NCI-H69 (cell line): ENCODE results near the gene MEF2C.

Source experiments
- DNase-seq: peaks from one replicate; lab custom pipeline; 2025; lab: John Stamatoyannopoulos, UW

The MEF2C gene

GRCh38 chr5:88888291-88888690 is 5.3 kb upstream of the MEF2C start:
- no peak for DNase-seq

- no peak for DNase-seq
These were observed 4.4 kb upstream of the MEF2C start for GRCh38 chr5:88887342-88887741.

DNA sequence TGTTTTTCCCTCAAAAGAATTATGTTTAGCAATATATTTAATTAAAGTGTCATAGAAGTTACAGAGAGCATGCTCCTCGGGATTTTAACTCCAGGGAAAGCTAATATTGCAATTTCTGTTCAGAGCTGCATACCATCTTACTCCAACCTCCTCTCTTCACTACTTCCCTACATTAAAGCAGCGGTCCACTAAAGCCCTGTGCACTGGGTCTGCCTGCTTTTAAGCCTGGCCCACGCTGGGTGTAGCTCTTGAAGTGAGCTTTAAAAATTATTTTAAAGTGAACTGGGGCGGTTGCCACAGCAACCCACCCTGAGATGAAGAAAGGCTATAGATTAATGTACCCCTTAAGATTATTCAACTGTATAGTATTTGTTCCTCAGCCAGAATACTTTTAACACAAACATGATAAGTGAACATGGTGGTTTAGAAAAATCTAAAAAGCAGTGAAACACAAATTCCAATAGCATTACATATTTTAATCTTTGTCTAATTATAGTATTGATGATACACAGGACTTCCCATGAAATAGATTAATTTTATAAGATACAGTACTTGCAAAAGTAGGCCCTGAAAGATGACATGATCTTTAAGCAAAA is 3.9 kb upstream of the MEF2C start:
- no peak for DNase-seq

GRCh38 chr5:88886252-88886651 is 3.3 kb upstream of the MEF2C start:
- DNase-seq: no peak

- no peak for DNase-seq
These were observed 2.0 kb upstream of the MEF2C start for GRCh38 chr5:88885002-88885401.

GRCh38 chr5:88884608-88884877 is 1.6 kb upstream of the MEF2C start:
- DNase-seq: peak; percentile 62

DNA sequence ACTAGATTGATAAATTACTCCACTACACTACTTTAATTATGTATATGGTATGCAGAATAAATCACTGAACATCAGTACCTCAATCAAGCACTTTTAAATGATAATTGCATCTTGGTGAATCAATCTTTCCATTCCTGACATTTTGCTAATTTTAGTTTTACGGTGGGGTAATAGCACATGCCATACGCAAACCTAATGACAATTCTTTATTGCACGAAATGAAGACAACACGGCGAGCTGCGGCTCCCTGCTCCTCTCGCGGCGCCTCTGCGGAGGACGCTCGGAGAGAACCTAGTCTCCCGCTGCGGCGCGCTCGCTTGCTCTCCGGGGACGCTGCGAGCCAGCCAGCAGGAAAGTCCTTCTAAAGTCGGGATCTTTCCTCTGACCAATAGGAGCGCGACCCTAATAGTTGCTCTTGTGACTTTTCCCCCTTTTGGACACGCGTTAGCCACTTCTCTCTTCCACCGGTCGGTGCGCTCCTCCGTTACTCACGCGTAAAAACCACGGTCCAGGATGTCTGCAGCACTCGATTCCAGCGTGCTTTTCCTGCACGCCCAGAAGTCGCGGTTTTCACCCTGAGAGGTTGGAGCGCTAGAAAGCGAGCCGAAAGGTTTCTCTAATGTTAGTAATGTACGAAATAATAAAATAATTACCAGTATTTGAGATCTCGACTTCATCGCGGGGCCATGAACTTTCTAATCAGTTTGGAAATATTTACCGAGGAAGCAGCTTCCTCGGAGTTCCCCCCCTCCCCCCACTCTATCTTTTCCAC is 1.0 kb upstream of the MEF2C start:
- DNase-seq: peak; percentile 81

DNA sequence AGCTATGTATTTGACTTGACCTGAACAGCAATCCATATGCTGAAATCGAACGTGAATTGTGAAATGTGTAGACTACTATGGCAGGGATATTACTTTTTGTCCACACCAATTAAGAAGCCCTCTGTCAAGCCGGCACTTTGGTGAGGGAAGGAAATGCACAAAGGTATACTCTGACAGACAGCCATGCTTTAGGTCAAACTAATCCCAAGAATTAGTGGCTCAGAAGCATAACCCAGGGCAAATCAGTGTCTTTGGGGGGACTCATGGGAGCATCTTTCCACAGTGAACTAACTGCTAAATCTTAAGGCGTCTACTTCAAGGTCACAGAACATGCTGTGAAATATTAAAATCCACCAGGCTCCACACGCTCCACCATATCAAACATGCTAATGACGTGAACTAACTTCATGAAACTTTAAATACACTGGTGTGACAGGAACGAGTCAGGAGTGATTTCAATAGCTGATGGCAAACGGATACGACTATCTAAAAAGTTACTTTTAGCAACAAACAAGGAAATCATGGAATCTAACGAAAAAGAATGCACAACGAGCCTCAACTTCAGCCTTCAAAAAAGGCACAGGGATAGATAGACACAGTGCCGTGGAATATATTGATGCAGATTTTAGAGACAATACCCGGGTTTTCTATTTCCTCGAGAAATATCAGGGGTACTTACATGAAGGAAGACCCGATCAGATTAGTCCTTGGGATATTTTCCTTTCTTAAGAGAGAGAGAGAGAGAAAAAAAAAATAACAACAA is 527 bp downstream of the MEF2C start:
- peak; percentile 48 for DNase-seq

- peak; percentile 34 for DNase-seq
These were observed 1.4 kb downstream of the MEF2C start for GRCh38 chr5:88881571-88881971.

DNA sequence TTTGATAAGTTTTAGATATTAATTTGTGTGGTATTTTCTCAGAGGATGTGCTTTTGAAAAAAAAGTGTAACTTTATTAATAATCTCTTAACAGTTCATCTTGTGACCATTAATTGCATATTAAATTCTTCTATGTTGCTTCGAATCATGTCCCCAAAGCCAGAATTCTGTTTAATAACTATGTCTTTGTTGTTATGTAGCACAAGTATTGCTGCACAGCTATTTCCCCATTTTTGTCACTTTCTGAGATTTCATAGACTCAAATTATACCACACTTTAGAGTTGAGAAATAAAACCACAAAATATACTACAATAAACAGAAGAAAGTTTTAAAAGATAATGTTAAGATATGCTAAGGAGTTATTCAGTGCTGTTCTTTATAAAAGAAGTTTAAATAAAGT is 2.8 kb downstream of the MEF2C start:
- DNase-seq: no peak

DNA sequence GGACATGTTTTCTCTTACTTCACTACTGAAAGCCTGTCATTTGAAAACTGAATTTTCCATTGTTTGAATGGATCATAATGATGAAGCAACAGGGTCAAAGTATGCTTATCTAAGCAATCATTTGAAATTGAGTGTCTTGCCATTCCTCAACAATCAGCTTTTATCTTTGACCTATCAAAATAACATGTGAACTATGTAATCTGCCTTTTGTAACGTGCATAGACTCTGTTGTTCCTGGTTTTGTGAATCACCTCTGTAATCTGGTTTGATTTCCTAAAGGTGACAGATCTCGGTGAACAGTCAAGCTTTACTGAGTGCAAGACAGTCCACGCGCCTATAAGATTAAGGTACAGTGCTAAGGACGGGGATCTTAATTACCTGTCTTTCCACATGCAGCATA is 3.3 kb downstream of the MEF2C start:
- DNase-seq: no peak

DNA sequence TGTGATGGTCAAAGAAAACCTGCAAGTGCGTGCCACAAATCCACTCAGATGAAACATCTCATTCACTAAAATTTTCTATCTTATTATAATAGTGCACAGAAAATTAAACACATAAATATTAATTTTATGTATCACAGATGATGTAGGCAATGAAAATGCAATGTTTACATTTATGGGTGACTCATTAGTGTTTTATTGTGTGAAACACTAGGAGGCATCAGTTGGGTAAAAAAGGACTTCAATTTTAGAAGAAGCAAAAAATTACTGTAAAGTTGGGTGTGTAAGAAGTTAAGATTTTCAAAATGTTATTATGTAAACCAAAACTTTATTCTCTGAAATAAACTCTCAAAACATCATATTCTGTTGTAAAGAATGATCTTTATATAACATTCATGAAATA is 4.0 kb downstream of the MEF2C start:
- peak; percentile 16 for DNase-seq

DNA sequence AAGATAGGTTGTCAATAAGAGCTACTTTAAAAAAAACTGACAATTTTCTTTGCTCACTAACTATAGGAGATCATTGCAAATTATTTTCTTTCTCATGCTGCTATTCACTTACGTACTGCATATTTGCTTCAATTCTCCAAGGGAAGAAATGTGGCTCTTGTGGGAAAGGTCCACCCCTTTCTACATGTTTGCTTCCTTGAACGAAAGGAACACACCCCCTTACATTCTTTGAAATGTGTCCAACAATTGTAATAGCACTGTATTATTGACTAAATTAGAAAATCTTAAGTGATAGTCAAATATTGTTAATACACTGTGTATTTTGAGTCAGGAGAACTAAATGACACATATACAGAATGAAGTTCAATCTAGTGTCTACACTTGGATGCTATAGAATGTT is 5.2 kb downstream of the MEF2C start:
- DNase-seq: no peak

GRCh38 chr5:88876714-88877113 is 6.3 kb downstream of the MEF2C start:
- DNase-seq: no peak

DNA sequence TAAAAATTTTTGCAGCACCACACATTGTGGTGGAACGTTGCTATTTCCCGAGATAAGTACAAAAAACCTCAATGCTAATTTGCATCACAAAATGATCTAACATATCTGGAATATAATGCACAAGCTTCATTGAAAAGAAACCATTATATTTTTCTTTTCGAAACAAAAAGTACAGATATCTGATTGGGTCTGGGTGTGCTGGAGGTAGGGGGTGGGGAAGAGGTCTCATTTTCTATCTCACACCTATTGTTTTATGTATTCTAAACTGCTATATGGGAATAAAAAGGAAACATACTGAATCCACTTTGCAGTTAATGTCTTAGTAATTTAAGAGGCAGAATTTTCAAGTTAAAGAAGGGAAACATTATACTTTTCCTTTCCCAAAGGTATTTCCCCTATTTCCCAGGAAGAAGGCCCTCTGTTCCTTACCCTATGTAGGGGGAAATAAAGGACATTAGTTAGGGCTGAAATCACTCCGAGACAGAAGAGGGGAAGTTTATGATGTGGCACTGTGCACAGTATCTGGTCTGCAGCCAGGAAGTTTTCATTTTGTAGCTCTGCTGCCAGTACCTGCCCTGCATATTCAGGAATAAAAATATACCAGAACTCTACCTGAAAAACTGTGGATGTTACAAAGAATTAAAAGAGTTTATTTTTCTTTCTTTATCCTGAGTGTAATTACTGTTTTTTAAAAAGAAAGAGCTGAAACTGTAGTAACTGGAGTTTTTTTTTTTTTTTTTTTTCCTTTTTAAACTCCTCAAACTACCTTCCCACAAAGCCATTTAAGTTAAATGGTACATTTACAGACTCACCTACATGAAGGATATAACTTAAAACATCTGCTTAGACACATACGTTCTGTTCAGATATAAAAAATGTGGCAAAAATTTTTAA is 7.4 kb downstream of the MEF2C start:
- DNase-seq: peak; percentile 16

DNA sequence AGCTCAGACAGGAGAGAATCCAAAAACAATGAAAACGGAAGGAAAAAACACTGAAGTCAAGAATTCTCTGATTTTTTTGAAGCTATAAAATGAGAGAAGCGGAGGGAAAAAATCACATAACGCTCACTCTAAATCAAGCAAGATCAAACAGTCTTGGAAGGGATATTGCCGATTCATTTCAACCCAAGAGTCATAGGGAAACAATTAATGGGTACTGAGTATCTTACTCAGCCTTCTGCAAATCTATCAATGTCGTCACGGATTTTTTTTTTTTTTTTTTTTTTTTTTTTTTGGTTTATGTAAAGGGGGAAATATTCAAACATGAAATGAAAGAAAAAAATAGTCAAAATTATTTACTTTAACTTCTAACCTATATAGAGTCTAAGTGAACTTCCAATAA is 9.5 kb downstream of the MEF2C start:
- no peak for DNase-seq

GRCh38 chr5:88872971-88873370 is 10.0 kb downstream of the MEF2C start:
- DNase-seq: no peak

DNA sequence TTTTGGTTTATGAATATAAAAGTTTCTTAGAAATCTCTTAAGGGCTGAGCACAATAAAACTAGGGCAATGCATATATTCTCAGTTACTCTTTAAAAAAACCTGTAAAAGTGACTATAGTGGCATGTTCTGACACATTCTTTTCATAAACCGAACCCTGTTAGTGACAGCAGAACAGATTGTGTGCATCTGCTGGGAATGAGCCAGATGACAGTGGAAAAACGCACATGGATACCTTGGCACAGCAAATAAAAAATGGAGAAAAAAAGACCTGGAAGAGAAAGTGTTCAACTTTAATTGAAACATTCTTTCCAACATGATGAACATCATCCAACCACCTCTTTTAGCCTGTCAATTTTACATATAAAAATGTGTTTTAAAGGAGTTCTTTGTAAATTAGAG is 12.7 kb downstream of the MEF2C start:
- DNase-seq: no peak

- no peak for DNase-seq
These were observed 14.4 kb downstream of the MEF2C start for GRCh38 chr5:88868468-88869068.

- no peak for DNase-seq
These were observed 15.3 kb downstream of the MEF2C start for GRCh38 chr5:88867638-88868037.

DNA sequence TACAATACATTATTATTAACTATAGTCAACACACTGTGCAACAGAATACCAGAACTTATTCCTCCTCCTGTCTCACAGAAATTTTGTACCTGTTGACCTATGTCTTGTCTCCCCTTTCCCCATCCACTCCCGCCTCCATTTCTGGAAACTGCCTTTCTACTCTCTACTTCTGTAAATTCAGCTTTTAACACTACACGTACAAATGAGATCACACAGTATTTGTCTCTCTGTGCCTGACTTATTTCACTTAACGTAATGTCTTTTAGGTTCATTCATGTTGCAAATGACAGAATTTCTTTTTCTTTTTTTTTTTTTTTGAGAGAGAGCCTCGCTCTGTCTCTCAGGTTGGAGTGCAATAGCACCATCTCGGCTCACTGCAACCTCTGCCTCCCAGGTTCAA is 19.5 kb downstream of the MEF2C start:
- no peak for DNase-seq

DNA sequence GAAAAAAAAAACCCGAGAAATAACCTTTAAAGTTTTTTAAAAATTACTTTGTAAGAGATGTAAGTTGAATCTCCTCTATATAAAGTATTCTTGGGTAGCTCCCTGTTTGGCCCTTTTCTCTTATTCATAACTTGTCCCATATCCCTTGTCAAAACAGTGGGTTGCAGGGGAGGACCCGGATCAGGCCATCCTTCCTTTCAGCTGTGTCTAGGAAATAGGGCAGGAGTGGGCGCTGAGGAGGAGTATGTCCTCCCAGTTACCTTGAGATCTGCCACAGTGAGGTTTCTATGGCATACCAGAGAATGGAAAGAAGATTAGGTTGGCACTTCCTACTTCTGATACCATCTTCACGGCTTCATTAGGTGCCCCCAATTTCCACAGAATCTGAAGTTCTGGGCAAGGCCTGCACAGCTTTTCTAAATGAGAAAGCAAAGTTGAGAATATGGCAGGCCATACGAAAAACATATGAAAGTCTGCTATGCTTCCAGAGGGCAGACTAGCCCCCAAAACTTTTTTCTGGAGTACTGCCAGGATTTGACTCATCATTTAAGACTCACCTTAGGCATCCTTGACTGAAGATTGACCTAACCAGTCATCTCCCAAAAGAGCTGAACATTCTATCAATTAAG is 20.3 kb downstream of the MEF2C start:
- DNase-seq: no peak
